D721Med (cell line): ENCODE results near the gene DCHS1.

Experiments
- DNase-seq: peaks from one replicate; pipeline ENCODE4 v3.0.0; 2011; ENCODE audit warnings: low spot score; ENCODE audit not compliant: insufficient read length
- FAIRE-seq: peaks from 2 replicates; lab custom pipeline; 2011; peaks lifted over from hg19 to GRCh38; lab: Jason Lieb, UNC
- TF ChIP-seq, protein P1 (sequence below): IDR thresholded peaks from 2 replicates; pipeline ENCODE4 v1.5.1; 2012; ENCODE audit warnings: mild to moderate bottlenecking, control low read depth; ENCODE audit not compliant: insufficient read depth; ENCODE audit errors: missing control alignments

Gene DCHS1

GRCh38 chr11:6650104-6650503 lies 5.5 kb downstream of the DCHS1 start:
- TF ChIP-seq, protein P1, sequence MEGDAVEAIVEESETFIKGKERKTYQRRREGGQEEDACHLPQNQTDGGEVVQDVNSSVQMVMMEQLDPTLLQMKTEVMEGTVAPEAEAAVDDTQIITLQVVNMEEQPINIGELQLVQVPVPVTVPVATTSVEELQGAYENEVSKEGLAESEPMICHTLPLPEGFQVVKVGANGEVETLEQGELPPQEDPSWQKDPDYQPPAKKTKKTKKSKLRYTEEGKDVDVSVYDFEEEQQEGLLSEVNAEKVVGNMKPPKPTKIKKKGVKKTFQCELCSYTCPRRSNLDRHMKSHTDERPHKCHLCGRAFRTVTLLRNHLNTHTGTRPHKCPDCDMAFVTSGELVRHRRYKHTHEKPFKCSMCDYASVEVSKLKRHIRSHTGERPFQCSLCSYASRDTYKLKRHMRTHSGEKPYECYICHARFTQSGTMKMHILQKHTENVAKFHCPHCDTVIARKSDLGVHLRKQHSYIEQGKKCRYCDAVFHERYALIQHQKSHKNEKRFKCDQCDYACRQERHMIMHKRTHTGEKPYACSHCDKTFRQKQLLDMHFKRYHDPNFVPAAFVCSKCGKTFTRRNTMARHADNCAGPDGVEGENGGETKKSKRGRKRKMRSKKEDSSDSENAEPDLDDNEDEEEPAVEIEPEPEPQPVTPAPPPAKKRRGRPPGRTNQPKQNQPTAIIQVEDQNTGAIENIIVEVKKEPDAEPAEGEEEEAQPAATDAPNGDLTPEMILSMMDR = no peak
- FAIRE-seq (no peak), DNase-seq (no peak)

GRCh38 chr11:6648501-6648900 lies 7.1 kb downstream of the DCHS1 start:
- no peak for DNase-seq
- FAIRE-seq = no peak
- TF ChIP-seq, protein P1 = no peak

DNA sequence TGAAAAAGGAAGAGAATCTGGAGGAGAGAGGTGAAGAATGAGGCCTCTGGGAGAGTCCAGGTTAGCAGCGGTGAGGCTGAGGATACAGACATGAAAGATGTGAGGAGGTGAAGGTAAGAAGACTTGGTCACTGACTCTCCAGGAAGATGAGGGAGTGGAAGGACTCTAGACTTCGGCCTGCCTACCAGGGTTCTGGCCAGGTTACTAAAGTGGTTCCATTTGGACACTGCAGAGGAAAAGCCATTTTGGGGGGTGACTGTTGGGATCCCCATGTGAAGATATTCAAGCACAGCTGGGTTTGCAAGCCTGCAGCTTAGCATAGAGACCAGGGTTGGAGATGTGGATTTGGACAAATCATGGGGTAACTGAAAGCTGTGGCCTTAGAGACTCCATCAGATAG lies 7.8 kb downstream of the DCHS1 start:
- DNase-seq (no peak), FAIRE-seq (no peak)
- TF ChIP-seq, protein P1 = no peak

- TF ChIP-seq, protein P1 = no peak
- FAIRE-seq (no peak), DNase-seq (no peak)
Measured at GRCh38 chr11:6646918-6647679, 8.5 kb downstream of the DCHS1 start.

GRCh38 chr11:6646576-6646917 lies 9.1 kb downstream of the DCHS1 start:
- TF ChIP-seq, protein P1 = no peak
- DNase-seq = no peak

GRCh38 chr11:6646071-6646470 lies 9.5 kb downstream of the DCHS1 start:
- FAIRE-seq (no peak), DNase-seq (no peak)
- TF ChIP-seq, protein P1 = no peak

More at GRCh38 chr11:6646576-6646917, 9.1 kb downstream of the DCHS1 start:
- FAIRE-seq = no peak

- FAIRE-seq (no peak), DNase-seq (no peak)
- TF ChIP-seq, protein P1 = no peak
Measured at GRCh38 chr11:6642957-6643356, 12.7 kb downstream of the DCHS1 start.
